ENCODE data around the gene LIG4. TPM values are rescaled to one million over a fixed set of nuclear protein-coding genes. Genes with fewer than 3 reads are reported as not detected.
"Not testable (repeated sequence)": the region's sequence is repeated elsewhere in the genome, so short reads cannot be mapped to it uniquely, and the experiment has no call there.

Gene LIG4
- total RNA-seq, 2 experiments from 2014 or later = 6.6 to 7.2 TPM

DNA sequence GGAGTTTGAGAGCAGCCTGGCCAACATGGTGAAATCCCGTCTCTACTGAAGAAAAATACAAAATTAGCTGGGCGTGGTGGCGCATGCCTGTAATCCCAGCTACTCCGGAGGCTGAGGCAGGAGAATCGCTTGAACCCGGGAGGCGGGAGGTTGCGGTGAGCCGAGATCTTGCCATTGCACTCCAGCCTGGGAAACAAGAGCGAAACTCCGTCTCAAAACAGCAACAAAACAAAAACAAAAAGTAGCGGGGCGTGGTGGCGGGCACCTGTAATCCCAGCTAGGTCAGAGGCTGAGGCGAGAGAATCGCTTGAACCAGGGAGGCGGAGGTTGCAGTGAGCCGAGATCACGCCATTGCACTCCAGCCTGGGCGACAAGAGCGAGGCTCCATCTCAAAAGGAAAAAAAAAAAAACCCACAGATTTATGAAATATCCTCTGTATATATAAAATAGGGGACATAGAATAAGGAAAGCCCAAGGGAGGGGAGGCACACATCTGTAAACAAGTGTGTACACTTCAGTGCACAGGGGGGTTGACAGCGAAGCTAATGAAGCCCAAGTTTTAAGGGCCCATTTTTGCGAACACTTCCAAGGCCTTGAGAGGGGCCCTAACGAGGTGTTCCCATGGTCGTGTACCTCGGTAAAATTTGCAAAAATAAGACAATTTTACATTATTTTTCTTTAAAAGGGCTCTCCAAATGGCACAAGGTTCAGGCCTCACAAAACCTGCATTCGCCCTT lies 2.1 kb upstream of the LIG4 start:
- ChIA-PET CTCF (interaction anchor here (0.9 kb wide), 1 partner anchor 15 kb away, joined by 3 read pairs; no protein-coding TSS in a partner anchor), POLR2A (interaction anchor here (1.2 kb wide), 1 partner anchor 53 kb away, joined by 3 read pairs; no protein-coding TSS in a partner anchor)
- Mint-ChIP-seq H3K27ac (peak overlapping the region; percentile 92), H3K4me3 (peak overlapping the region; percentile 89), H3K4me1 (ENCODE audit: low read depth) (peaks cover 41% of the 10 kb centered on the region)
- intact Hi-C loops (cut with micrococcal nuclease) = loop anchor here (1.0 to 5.0 kb wide), 7 partner anchors 17 to 1570 kb away; partner anchors contain the start of genes IRS2 and TNFSF13B
- H3K27me3 Mint-ChIP-seq, DNase-seq, H3K9me3 Mint-ChIP-seq, H3K36me3 Mint-ChIP-seq: not testable (repeated sequence)

DNA sequence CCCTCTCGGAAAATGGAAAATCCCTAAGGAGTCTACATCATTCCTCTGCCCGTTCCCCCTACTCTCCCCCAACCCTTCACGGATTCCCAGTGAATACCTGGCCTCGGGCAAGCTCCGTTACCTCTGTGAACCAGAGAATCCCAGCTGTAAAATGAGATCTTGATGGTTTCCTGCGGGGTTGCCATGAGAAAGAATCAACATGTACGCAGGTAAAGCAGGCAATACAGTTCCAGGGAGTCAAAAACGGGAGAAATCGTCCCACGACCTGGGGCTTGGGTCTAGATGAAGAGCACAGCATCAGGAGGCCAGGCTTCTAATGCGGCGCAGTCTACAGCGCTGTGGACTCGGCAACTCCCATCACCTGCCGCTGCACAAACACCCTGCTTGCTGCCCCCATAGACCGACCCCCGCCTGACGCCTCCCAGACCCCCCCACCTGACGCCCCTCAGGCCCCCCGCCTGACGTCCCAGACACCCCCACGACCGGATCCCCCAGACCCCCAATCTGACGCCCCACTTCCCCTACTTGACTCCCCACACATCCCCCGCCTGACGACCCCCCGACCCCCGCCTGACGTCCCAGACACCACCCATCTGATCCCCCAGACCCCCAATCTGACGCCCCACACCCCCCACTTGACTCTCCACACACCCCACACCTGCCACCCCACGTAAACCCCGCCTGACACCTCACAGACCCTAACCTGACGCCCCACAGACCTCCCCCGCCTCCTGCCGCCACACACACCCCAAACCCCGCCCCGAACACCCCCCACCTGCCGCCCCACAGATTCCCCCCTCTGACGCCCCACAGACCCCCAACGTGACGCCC lies 680 bp downstream of the LIG4 start:
- Mint-ChIP-seq H3K4me1 (ENCODE audit: low read depth) (peaks cover 24% of the 10 kb centered on the region), H3K9me3 (peaks cover 14% of the 10 kb centered on the region), H3K27ac (no peak overlapping the region), H3K27me3 (no peaks in the 10 kb centered on the region), H3K4me3 (peak overlapping the region; percentile 77), H3K36me3 (peaks cover 23% of the 10 kb centered on the region)
- POLR2A ChIA-PET = no interaction called here
- DNase-seq = no peak
- CTCF ChIA-PET = no interaction called here
- intact Hi-C loops (cut with micrococcal nuclease) = loop anchor here (2.0 to 5.0 kb wide), 5 partner anchors 283 to 1646 kb away; partner anchors contain the start of genes ARGLU1 and IRS2

DNA sequence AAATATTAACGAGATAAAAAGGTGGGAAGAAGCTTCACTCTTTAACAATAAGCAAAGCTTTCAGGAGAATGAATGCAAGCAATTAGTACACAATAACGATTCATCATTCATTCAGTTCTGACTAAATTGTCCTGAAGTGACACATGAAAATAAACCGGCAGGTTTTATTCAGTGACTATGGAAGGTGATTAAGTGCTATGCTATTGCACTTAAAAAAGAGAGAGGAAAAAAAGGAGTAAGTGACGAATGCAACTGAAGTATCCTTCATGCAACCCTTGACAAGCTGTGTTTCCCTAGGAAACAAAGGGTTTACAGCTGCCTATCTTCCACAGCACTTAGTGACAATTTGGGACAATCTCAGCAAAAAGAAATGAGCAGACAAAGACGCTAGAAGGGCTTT lies 1.4 kb downstream of the LIG4 start:
- no peak for DNase-seq
- Mint-ChIP-seq H3K4me3 (peak overlapping the region; percentile 71), H3K9me3 (peaks cover 21% of the 10 kb centered on the region), H3K4me1 (ENCODE audit: low read depth) (peaks cover 18% of the 10 kb centered on the region), H3K27ac (peak overlapping the region; percentile 72), H3K36me3 (peaks cover 30% of the 10 kb centered on the region), H3K27me3 (no peaks in the 10 kb centered on the region)
- ChIA-PET POLR2A (no interaction called here), CTCF (no interaction called here)
- intact Hi-C loops (cut with micrococcal nuclease) = loop anchor here (2.0 kb wide), 1 partner anchor 1645 kb away; the partner anchor contains the start of gene ARGLU1

DNA sequence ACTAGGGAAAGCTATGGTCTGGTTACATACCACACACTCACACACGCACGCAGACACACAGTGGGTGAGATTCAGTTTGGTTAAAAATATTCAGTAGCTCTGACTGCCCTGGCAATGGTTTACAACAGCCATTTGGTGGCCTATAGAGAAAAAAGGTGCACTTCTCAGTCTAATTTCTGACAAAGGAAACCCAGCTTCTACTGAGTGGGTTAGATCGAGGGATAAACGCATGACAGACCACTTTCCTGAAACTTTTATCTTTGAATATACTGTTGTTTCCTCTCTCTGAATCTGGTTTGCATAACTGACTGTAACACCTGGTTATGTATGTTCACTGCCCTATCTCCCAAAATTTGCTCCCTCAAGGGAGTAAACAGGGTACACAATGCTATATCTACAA lies 2.5 kb downstream of the LIG4 start:
- Mint-ChIP-seq H3K4me1 (ENCODE audit: low read depth) (peaks cover 18% of the 10 kb centered on the region), H3K36me3 (peaks cover 33% of the 10 kb centered on the region), H3K27ac (no peak overlapping the region), H3K9me3 (peaks cover 28% of the 10 kb centered on the region), H3K4me3 (no peak overlapping the region), H3K27me3 (no peaks in the 10 kb centered on the region)
- POLR2A ChIA-PET = no interaction called here
- CTCF ChIA-PET = no interaction called here
- DNase-seq = no peak
- intact Hi-C loops (cut with micrococcal nuclease) = no loop called here

DNA sequence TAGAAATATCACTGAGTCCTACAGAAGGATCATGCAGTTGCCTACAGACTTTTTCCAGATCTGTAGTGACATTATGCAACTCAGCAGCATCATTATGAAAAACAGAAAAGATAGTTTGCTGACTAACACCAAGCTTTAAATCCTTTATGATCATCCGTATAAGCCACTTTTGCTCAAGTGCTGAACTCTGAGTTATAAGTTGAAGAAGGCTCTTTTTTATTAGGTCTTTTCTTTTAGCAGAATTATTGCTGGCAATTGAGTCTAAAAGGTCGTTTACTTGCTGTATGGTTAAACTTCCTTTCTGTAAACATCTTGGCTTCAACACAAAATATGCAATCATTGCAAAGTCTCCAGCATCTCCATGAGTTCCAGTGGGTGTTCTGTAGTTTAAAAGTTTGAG lies 4.8 kb downstream of the LIG4 start:
- H3K4me3 Mint-ChIP-seq = no peak overlapping the region
- DNase-seq = no peak
- ChIA-PET CTCF (no interaction called here), POLR2A (no interaction called here)
- H3K27me3 Mint-ChIP-seq = peaks cover under 1% of the 10 kb centered on the region
- H3K36me3 Mint-ChIP-seq = peaks cover 35% of the 10 kb centered on the region
- peaks cover 7% of the 10 kb centered on the region for H3K4me1 Mint-ChIP-seq (ENCODE audit: low read depth)
- intact Hi-C loops (cut with micrococcal nuclease) = no loop called here
- H3K27ac Mint-ChIP-seq = no peak overlapping the region
- H3K9me3 Mint-ChIP-seq = peaks cover 28% of the 10 kb centered on the region

DNA sequence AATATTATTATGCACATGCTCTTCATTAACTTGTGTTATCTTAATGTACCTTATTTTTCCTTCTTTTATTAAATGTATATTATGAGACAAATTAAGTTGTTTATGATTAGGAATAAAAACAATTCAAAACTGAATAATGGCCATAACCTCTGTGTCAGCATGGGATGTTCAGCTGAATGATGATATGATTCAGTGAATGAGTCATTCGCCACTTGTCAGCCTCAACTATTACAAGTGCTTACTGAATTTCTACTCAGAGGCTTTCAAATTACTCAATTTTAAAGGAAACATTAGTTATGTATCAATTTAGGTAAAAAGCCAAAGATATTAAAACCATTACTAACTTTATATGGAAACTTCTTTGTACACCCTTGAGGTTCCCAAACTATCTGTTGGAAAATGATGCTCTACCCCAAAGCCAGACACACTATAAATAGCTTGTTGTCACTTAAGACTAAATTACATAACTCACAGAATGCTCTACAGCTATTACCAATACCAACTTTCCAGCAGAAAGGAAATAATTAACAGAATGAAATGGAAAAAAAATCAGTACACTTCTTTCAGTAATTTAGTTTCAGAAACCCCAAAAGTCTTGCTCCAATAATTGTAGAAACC lies 14.4 kb downstream of the LIG4 start:
- Mint-ChIP-seq H3K4me3 (no peak overlapping the region), H3K36me3 (no peaks in the 10 kb centered on the region), H3K9me3 (peaks cover 6% of the 10 kb centered on the region), H3K27me3 (peaks cover 27% of the 10 kb centered on the region), H3K27ac (no peak overlapping the region), H3K4me1 (ENCODE audit: low read depth) (peaks cover 21% of the 10 kb centered on the region)
- no peak for DNase-seq
- intact Hi-C loops (cut with micrococcal nuclease) = loop anchor here (2.0 kb wide), 2 partner anchors 18 to 24 kb away; partner anchors contain the start of gene ABHD13
- ChIA-PET POLR2A (no interaction called here), CTCF (no interaction called here)

DNA sequence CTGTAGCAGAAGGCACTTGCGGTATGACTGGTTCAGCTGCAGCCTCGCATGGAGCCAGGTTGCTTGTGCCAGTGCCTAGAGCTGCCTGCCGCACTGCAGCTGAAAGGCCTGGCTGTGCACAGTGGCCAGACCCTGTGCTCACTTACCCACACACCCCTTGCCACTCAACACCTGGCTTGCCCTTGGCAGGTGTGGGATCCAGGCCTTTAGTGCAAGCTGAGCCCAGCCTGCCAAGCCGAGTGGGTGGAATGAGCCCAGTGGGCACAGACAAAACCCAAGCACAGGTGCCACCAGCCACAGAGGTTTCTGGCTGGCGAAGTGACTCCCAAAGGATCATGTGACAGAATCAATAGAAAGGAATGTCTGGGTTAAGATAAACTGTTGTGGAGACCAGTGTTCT lies 19.5 kb downstream of the LIG4 start:
- Mint-ChIP-seq H3K4me1 (ENCODE audit: low read depth) (peaks cover 2% of the 10 kb centered on the region), H3K4me3 (no peak overlapping the region), H3K36me3 (peaks cover 5% of the 10 kb centered on the region), H3K27ac (no peak overlapping the region), H3K27me3 (peaks cover 16% of the 10 kb centered on the region), H3K9me3 (peaks cover 20% of the 10 kb centered on the region)
- ChIA-PET POLR2A (no interaction called here), CTCF (no interaction called here)
- intact Hi-C loops (cut with micrococcal nuclease) = no loop called here
- DNase-seq = no peak

DNA sequence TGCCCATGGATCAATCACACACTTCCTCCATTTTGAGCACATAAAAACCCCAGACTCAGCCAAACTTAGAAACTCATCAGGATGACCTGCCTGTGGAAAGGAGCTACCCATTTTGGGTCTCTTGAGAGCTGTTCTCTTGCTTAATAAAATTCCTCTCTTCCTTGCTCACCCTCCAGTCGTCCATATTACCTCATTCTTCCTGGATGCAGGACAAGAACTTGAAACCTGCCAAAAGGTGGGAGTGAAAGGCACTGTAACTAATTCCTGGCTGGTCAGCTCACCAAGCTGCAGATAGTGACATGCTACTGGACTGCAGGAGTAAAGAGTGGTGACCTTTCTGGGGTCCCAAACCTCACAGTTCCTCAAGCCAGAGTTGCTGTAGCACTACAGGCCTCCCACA lies 20.2 kb downstream of the LIG4 start:
- Mint-ChIP-seq H3K27me3 (peaks cover 20% of the 10 kb centered on the region), H3K36me3 (peaks cover 5% of the 10 kb centered on the region), H3K27ac (no peak overlapping the region), H3K4me3 (no peak overlapping the region), H3K4me1 (ENCODE audit: low read depth) (no peaks in the 10 kb centered on the region), H3K9me3 (peaks cover 20% of the 10 kb centered on the region)
- POLR2A ChIA-PET = interaction anchor here (0.7 kb wide), 1 partner anchor 465 kb away, joined by 3 read pairs; no protein-coding TSS in a partner anchor
- no peak for DNase-seq
- CTCF ChIA-PET = no interaction called here
- intact Hi-C loops (cut with micrococcal nuclease) = no loop called here

DNA sequence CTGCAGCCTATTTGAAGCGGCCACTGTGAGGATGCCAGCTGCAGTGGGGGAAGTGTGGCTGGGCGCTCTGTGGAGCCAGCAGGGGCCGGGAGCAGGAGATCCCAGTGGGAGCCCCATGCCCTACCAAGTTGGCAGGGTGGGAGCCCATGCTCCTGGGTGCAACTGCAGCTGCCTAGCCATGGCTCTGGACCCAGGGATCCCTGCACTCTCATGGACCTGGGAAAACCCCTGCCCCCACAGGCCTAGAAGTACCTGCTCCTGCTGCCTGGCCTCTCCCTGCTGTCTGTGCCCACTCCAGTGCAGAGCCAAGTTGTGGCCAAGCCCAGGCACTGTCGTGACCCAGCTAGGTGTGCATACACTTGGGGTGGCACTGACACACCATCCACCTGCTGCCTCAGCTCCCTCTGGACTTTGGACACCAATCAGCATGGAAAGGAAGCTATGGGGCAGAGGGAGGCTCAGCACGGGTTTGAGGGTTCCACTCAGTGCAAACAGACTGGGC lies 20.9 kb downstream of the LIG4 start:
- Mint-ChIP-seq H3K4me3 (no peak overlapping the region), H3K27me3 (peaks cover 20% of the 10 kb centered on the region), H3K9me3 (peaks cover 20% of the 10 kb centered on the region), H3K36me3 (peaks cover 5% of the 10 kb centered on the region), H3K27ac (no peak overlapping the region), H3K4me1 (ENCODE audit: low read depth) (no peaks in the 10 kb centered on the region)
- ChIA-PET CTCF (no interaction called here), POLR2A (interaction anchor here (0.7 kb wide), 1 partner anchor 464 kb away, joined by 3 read pairs; no protein-coding TSS in a partner anchor)
- no peak for DNase-seq
- intact Hi-C loops (cut with micrococcal nuclease) = no loop called here

DNA sequence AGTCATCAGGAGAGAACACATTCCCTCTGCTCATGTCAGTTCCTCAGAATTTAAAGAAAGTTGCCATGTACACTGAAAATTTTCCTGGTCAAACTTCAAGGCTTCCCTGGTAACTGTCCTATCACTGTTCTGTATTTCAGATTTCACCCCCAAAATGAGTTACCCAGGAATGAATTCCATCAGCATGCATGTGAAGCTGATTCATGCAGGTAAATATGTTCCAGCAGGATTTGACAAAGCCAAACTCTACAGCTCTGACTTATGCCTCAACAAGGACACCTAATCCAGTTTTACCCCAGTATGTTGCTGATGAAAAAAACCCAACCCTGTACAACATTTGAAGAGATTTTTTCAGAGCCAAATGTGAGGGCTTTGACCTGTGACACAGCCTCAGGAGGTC lies 21.5 kb downstream of the LIG4 start:
- no peak overlapping the region for H3K27ac Mint-ChIP-seq
- H3K4me1 Mint-ChIP-seq (ENCODE audit: low read depth) = no peaks in the 10 kb centered on the region
- no peak overlapping the region for H3K4me3 Mint-ChIP-seq
- ChIA-PET POLR2A (no interaction called here), CTCF (no interaction called here)
- intact Hi-C loops (cut with micrococcal nuclease) = no loop called here
- peaks cover 19% of the 10 kb centered on the region for H3K27me3 Mint-ChIP-seq
- H3K9me3 Mint-ChIP-seq = peaks cover 20% of the 10 kb centered on the region
- DNase-seq = no peak
- H3K36me3 Mint-ChIP-seq = peaks cover 7% of the 10 kb centered on the region

DNA sequence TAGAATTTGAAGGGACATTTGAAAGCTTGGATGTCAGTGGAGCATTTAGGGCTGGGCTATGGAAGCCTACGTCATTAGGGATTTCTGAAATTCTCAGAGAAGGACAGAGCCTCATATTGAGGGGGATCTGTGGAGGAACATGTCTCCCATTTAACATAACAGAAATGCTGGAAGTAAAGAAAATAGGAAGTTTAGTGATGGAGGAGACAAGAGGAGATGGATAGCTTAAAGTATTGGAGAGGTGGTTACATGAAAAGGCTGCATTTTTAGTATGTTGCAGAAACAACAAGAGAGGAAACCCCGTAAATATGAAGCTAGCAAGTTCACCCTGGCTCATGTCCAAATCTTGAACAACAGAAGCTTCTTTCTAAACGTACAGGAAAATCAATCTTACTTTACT lies 24.4 kb downstream of the LIG4 start:
- intact Hi-C loops (cut with micrococcal nuclease) = no loop called here
- POLR2A ChIA-PET = no interaction called here
- H3K9me3 Mint-ChIP-seq = peaks cover 14% of the 10 kb centered on the region
- H3K4me1 Mint-ChIP-seq (ENCODE audit: low read depth) = no peaks in the 10 kb centered on the region
- no peak for DNase-seq
- H3K27me3 Mint-ChIP-seq = peaks cover 16% of the 10 kb centered on the region
- peaks cover 7% of the 10 kb centered on the region for H3K36me3 Mint-ChIP-seq
- CTCF ChIA-PET = no interaction called here
- no peak overlapping the region for H3K27ac Mint-ChIP-seq
- no peak overlapping the region for H3K4me3 Mint-ChIP-seq

DNA sequence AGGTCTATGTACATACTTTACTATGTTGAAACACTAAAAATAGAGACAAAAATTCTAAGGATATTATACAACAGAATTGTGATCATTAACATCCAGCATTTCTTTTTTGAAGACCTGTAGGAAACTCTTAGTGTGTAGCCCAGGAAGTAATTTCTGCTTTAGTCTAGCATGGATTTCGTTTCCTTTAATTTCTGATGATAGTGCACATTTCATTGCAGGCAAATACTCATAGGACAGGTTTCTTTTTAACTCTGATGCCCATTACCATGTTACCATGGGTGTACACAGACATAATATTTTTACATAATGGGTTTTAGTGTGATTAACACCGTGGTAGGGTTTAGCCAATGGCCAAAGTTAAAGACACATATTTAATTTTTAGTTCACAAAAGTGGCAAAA lies 27.1 kb downstream of the LIG4 start:
- Mint-ChIP-seq H3K36me3 (peaks cover 1% of the 10 kb centered on the region), H3K9me3 (no peaks in the 10 kb centered on the region), H3K27ac (no peak overlapping the region), H3K27me3 (peaks cover 16% of the 10 kb centered on the region), H3K4me1 (ENCODE audit: low read depth) (no peaks in the 10 kb centered on the region), H3K4me3 (no peak overlapping the region)
- ChIA-PET CTCF (no interaction called here), POLR2A (no interaction called here)
- intact Hi-C loops (cut with micrococcal nuclease) = no loop called here
- DNase-seq = no peak

Data from activated CD4-positive, alpha-beta memory T cell treated with anti-CD3 and anti-CD28 coated beads for 36 hours (primary cell).